ENCODE measurements around the gene MX1. TPM values are rescaled to one million over a fixed set of nuclear protein-coding genes. Genes with fewer than 3 reads are reported as not detected.

The MX1 gene
- total RNA-seq, 2 experiments from 2014 or later: 162 to 169 TPM

DNA sequence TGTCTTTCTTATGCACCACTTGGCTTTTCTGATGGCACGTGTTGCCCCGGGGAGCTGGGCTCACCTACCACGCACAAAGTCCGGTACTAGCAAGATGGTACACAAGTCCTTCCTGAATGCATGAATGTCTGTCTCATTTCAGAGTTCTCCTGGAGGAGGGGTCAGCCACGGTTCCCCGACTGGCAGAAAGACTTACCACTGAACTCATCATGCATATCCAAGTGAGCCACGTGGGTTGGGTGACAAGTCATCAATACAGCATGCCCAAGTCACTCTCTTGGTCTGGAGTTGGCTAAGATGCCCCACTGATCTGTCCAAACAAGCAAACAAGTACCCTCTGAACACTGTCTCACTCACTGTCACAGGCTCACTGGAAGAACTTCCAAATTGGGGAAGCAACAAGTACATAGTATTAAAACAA is 28.6 kb upstream of the MX1 start:
- POLR2A ChIA-PET: no interaction called here
- ATAC-seq (no peak), DNase-seq (no peak)
- no peaks in the 10 kb centered on the region for H3K27me3 Mint-ChIP-seq
- CTCF ChIA-PET: no interaction called here
- no peak overlapping the region for H3K27ac Mint-ChIP-seq
- intact Hi-C loops (cut with DNase I, micrococcal nuclease): no loop called here
- H3K4me1 Mint-ChIP-seq: no peaks in the 10 kb centered on the region
- H3K36me3 Mint-ChIP-seq (ENCODE audit: low read depth): peaks cover 31% of the 10 kb centered on the region
- no peaks in the 10 kb centered on the region for H3K9me3 Mint-ChIP-seq (ENCODE audit: low read depth)
- no peak overlapping the region for H3K4me3 Mint-ChIP-seq

DNA sequence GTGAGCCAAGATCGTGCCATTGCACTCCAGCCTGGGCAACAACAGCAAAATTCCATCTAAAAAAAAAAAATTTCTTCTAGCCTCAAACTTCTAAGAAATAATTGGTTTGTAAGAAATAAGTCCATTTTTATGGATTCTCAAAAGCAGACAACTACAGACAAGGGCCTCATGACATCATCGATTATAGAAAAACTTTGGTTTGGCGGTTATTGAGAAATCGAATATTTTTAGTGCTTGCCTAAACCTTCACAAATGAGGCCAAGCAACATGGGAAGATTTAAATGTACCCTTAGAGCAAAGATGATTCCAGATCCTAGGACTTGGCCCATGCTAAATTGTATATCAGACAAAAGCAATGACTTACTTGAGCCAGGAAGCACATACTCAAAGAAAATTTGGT is 27.8 kb upstream of the MX1 start:
- Mint-ChIP-seq H3K4me1 (no peaks in the 10 kb centered on the region), H3K9me3 (ENCODE audit: low read depth) (no peaks in the 10 kb centered on the region), H3K27ac (no peak overlapping the region), H3K4me3 (no peak overlapping the region), H3K36me3 (ENCODE audit: low read depth) (peaks cover 37% of the 10 kb centered on the region), H3K27me3 (no peaks in the 10 kb centered on the region)
- POLR2A ChIA-PET: no interaction called here
- intact Hi-C loops (cut with DNase I, micrococcal nuclease): no loop called here
- no peak for ATAC-seq
- CTCF ChIA-PET: no interaction called here
- no peak for DNase-seq

DNA sequence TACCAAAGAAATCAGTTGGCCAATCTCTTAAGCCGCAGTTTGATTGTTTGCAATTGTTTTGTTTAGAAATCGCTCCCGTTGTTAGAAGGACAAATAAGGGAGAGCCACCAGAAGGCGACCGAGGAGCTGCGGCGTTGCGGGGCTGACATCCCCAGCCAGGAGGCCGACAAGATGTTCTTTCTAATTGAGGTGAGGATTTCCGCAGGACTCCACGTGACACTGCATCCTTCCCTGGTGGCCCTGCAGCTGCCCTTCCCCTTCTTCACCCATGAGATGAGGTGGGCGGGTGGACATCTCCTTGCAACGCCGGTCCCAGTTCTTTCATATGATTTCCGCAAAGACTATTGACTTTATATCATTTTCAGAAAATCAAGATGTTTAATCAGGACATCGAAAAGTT is 27.2 kb upstream of the MX1 start:
- CTCF ChIA-PET: no interaction called here
- H3K4me1 Mint-ChIP-seq: no peaks in the 10 kb centered on the region
- intact Hi-C loops (cut with DNase I, micrococcal nuclease): no loop called here
- H3K27ac Mint-ChIP-seq: no peak overlapping the region
- ATAC-seq (no peak), DNase-seq (no peak)
- H3K4me3 Mint-ChIP-seq: no peak overlapping the region
- peaks cover 37% of the 10 kb centered on the region for H3K36me3 Mint-ChIP-seq (ENCODE audit: low read depth)
- POLR2A ChIA-PET: no interaction called here
- H3K9me3 Mint-ChIP-seq (ENCODE audit: low read depth): no peaks in the 10 kb centered on the region
- H3K27me3 Mint-ChIP-seq: no peaks in the 10 kb centered on the region

DNA sequence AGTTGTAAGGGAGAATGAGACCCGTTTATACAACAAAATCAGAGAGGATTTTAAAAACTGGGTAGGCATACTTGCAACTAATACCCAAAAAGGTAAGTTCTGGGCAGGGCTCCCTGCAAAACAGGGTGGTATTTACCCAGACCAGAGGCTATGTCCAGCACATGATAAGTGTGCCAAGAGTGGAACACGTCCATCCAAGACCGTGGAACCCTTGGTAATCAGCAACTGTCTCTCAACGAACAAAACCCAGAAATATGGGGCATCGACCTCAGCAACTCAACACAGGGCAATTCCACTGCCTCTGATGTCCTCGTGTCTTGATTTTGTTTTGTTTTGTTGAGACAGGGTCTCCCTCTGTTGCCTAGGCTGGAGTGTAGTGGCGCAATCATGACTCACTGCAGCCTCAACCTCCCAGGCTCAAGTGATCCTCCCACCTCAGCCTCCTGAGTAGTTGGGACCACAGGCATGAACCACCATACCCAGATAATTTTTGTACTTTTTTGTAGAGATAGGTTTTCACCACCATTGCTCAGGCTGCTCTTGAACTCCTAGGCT is 26.7 kb upstream of the MX1 start:
- DNase-seq (no peak), ATAC-seq (no peak)
- Mint-ChIP-seq H3K36me3 (ENCODE audit: low read depth) (peaks cover 38% of the 10 kb centered on the region), H3K9me3 (ENCODE audit: low read depth) (no peaks in the 10 kb centered on the region), H3K27ac (no peak overlapping the region), H3K4me3 (no peak overlapping the region), H3K4me1 (no peaks in the 10 kb centered on the region), H3K27me3 (no peaks in the 10 kb centered on the region)
- intact Hi-C loops (cut with DNase I, micrococcal nuclease): no loop called here
- ChIA-PET CTCF (no interaction called here), POLR2A (no interaction called here)

DNA sequence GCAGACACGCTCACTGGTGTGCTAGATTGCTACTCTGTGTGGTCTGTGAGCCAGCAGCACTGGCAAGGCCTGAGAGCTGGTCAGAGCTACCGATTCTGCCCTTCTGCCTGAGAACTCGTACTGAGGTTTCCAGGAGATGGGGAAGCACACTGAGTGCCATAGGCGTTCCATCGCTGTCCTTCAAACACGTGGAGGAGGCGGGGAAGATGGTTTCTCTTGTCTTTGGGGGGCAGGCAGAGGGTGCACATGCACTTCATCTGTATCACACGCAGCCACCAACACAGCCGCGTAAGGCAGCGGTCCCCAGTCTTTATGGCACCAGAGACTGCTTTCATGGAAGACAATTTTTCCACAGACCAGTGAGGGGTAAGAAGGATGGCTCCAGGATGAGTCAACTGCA is 23.8 kb upstream of the MX1 start:
- DNase-seq (no peak), ATAC-seq (no peak)
- ChIA-PET CTCF (interaction anchor here (0.7 to 1.6 kb wide), 2 partner anchors 117 to 119 kb away, joined by 3 read pairs; no protein-coding TSS in a partner anchor), POLR2A (no interaction called here)
- Mint-ChIP-seq H3K27me3 (no peaks in the 10 kb centered on the region), H3K4me3 (no peak overlapping the region), H3K4me1 (no peaks in the 10 kb centered on the region), H3K36me3 (ENCODE audit: low read depth) (peaks cover 38% of the 10 kb centered on the region), H3K27ac (no peak overlapping the region), H3K9me3 (ENCODE audit: low read depth) (no peaks in the 10 kb centered on the region)
- intact Hi-C loops (cut with DNase I, micrococcal nuclease): no loop called here

DNA sequence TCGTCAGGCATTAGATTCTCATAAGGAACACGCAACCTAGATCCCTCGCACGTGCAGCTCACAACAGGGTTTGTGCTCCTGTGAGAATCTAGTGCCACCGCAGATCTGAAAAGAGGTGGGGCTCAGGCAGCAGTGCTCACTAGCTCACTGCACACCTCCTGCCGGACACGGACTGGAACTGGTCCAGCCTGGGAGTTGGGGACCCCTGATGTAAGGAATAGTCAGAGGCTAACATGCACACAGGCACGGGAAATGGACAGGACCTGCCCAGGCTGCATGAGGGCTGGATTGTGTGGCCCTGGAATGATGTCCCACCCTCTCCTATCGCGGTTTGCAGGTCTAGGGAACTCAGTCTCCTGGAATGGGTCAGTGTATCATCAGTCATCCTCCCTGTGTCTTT is 23.2 kb upstream of the MX1 start:
- Mint-ChIP-seq H3K4me3 (no peak overlapping the region), H3K4me1 (no peaks in the 10 kb centered on the region), H3K36me3 (ENCODE audit: low read depth) (peaks cover 41% of the 10 kb centered on the region), H3K27ac (no peak overlapping the region), H3K27me3 (no peaks in the 10 kb centered on the region), H3K9me3 (ENCODE audit: low read depth) (no peaks in the 10 kb centered on the region)
- ChIA-PET POLR2A (no interaction called here), CTCF (interaction anchor here (1.6 kb wide), 1 partner anchor 118 kb away, joined by 3 read pairs; no protein-coding TSS in a partner anchor)
- no peak for DNase-seq
- ATAC-seq: no peak
- intact Hi-C loops (cut with DNase I, micrococcal nuclease): no loop called here

DNA sequence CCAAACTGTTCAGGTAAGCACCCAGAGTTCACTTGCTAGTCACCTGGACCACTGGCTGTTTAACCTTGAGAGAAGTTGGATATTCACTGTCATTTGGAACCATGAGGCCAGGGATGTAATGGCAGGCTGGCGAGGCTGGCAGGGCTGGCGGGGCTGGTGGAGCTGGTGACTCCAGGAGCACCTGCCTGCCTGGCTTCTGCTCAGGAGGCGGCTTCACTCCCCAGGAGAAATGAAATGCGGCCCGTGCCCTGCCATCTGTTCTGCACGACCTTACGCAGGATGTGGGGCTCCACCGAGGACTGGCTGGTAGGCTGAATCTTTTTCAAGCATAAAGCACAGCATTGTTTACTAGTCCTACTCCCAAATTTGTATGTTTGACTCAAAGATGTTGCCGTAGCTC is 22.7 kb upstream of the MX1 start:
- ChIA-PET POLR2A (no interaction called here), CTCF (interaction anchor here (1.6 kb wide), 1 partner anchor 119 kb away, joined by 3 read pairs; no protein-coding TSS in a partner anchor)
- Mint-ChIP-seq H3K36me3 (ENCODE audit: low read depth) (peaks cover 46% of the 10 kb centered on the region), H3K27ac (no peak overlapping the region), H3K4me1 (no peaks in the 10 kb centered on the region), H3K9me3 (ENCODE audit: low read depth) (no peaks in the 10 kb centered on the region), H3K27me3 (no peaks in the 10 kb centered on the region), H3K4me3 (no peak overlapping the region)
- no peak for DNase-seq
- ATAC-seq: no peak
- intact Hi-C loops (cut with DNase I, micrococcal nuclease): no loop called here

DNA sequence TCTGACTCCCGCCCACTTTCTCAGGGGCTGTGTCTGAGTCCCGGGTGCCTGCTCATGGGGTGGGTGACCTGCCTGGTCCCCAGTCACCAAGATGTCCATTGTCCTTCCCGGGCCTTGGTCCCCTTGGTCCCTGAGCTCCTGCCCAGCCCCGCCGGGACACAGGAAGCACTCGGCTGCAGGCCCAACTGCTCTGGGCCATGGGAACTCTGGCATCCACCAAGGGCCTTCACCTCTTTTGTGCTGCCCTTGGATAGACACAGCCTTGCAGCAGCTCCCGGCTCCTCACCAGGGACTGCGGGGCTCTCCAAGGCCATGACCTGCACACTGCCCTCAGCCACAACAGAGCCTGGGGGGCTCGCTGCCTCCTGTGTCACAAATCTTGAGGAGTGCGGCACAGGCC is 22.1 kb upstream of the MX1 start:
- POLR2A ChIA-PET: no interaction called here
- no peaks in the 10 kb centered on the region for H3K27me3 Mint-ChIP-seq
- H3K27ac Mint-ChIP-seq: no peak overlapping the region
- intact Hi-C loops (cut with DNase I, micrococcal nuclease): no loop called here
- DNase-seq: no peak
- no peaks in the 10 kb centered on the region for H3K4me1 Mint-ChIP-seq
- ATAC-seq: no peak
- H3K36me3 Mint-ChIP-seq (ENCODE audit: low read depth): peaks cover 52% of the 10 kb centered on the region
- CTCF ChIA-PET: interaction anchor here (1.6 kb wide), 1 partner anchor 119 kb away, joined by 3 read pairs; no protein-coding TSS in a partner anchor
- H3K9me3 Mint-ChIP-seq (ENCODE audit: low read depth): no peaks in the 10 kb centered on the region
- H3K4me3 Mint-ChIP-seq: no peak overlapping the region

DNA sequence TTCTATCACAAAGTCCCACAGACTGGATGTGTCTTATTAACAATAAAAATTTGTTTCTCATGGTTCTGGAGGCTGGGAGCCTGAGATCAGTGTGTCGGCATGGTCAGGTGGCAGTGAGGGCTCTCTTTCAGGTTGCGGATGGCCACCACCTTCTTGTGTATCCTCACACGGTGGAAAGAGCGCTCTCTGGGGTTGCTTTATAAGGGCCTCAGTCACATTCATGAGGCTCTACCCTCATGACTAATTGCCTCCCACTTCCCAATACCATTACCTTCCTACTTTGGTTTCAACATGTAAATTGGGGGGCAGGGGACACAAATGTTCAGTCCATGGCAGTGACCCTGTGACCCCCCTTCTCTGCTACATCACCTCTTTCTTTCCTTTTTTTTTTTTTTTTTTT is 20.7 kb upstream of the MX1 start:
- ChIA-PET POLR2A (no interaction called here), CTCF (no interaction called here)
- Mint-ChIP-seq H3K27me3 (no peaks in the 10 kb centered on the region), H3K4me3 (no peak overlapping the region), H3K4me1 (no peaks in the 10 kb centered on the region), H3K27ac (no peak overlapping the region), H3K9me3 (ENCODE audit: low read depth) (no peaks in the 10 kb centered on the region), H3K36me3 (ENCODE audit: low read depth) (peaks cover 56% of the 10 kb centered on the region)
- intact Hi-C loops (cut with DNase I, micrococcal nuclease): no loop called here
- no peak for ATAC-seq
- DNase-seq: no peak

DNA sequence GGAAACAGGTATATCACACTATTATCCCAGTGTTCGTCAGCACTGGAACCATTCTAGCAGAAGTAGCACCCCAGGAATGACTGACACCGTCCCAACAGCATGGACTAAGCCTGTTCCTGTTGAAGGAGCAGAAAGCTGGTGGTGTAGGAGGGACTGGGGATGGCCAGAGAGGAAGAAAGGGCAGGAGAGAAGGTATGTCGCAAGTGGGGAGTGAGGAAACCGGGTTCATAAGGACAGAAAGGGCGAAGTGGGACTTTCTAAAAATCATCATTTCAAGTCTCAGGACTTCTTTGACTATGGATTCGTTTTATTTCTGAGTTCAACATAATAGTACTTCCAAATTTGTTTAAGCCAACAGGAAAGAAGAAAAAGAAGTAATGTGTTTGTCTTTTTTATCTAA is 19.7 kb upstream of the MX1 start:
- no peak overlapping the region for H3K27ac Mint-ChIP-seq
- H3K36me3 Mint-ChIP-seq (ENCODE audit: low read depth): peaks cover 48% of the 10 kb centered on the region
- ChIA-PET CTCF (no interaction called here), POLR2A (no interaction called here)
- no peak overlapping the region for H3K4me3 Mint-ChIP-seq
- ATAC-seq: no peak
- no peaks in the 10 kb centered on the region for H3K4me1 Mint-ChIP-seq
- no peaks in the 10 kb centered on the region for H3K27me3 Mint-ChIP-seq
- intact Hi-C loops (cut with DNase I, micrococcal nuclease): no loop called here
- no peak for DNase-seq
- H3K9me3 Mint-ChIP-seq (ENCODE audit: low read depth): peaks cover 3% of the 10 kb centered on the region

DNA sequence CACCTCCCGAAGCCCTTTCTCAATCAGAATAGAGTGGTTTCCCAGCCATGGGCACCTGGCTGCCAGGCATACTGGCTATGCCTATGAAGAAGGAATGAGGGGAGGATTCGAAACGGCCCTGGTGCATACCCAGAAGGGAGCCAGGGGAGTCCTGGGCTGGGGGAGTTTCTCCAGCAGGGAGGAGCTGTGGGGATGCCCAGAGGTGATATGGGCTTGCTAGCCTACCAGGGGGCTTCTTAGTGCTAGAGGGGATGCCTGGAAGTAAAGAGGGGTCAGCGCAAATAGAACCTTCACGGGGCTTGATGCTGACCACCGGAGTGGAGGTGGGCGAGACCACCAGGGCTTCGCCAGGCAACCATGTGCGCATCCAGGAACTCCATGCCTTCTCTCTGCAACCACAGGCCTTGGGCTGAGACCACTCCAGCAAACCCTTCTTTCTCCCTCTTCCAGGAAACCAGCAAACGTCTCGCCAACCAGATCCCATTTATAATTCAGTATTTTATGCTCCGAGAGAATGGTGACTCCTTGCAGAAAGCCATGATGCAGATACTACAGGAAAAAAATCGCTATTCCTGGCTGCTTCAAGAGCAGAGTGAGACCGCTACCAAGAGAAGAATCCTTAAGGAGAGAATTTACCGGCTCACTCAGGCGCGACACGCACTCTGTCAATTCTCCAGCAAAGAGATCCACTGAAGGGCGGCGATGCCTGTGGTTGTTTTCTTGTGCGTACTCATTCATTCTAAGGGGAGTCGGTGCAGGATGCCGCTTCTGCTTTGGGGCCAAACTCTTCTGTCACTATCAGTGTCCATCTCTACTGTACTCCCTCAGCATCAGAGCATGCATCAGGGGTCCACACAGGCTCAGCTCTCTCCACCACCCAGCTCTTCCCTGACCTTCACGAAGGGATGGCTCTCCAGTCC is 18.2 kb upstream of the MX1 start:
- CTCF ChIA-PET: interaction anchor here (0.8 kb wide), 1 partner anchor 312 kb away, joined by 4 read pairs; no protein-coding TSS in a partner anchor
- POLR2A ChIA-PET: interaction anchor here (0.6 kb wide), 1 partner anchor 180 kb away, joined by 3 read pairs; no protein-coding TSS in a partner anchor
- DNase-seq: no peak
- no peaks in the 10 kb centered on the region for H3K27me3 Mint-ChIP-seq
- peaks cover 2% of the 10 kb centered on the region for H3K4me1 Mint-ChIP-seq
- ATAC-seq: no peak
- intact Hi-C loops (cut with DNase I, micrococcal nuclease): loop anchor here in 1 of 2 experiments (1.0 kb wide), 1 partner anchor 12 kb away; no protein-coding TSS in a partner anchor
- peaks cover 41% of the 10 kb centered on the region for H3K36me3 Mint-ChIP-seq (ENCODE audit: low read depth)
- no peak overlapping the region for H3K4me3 Mint-ChIP-seq
- no peak overlapping the region for H3K27ac Mint-ChIP-seq
- H3K9me3 Mint-ChIP-seq (ENCODE audit: low read depth): peaks cover 7% of the 10 kb centered on the region

DNA sequence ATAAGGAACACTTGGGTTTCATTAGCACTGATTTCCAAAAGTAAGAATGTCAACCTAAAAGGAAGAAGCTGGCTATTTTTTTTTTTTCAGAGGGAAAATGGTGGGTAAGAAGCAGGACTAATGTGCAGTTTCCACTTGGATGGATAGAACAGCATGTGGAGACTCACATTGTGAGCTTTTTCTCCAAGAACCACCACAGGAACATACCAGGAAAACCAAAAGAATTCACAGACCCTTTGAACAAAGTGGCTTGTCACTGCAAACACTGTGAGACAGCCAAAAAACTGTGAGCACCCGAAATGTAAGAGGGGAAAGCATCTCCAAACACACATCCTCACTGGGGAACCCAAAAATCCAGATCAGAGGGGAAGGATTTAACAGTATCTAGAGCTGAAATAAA is 15.7 kb upstream of the MX1 start:
- no peak for ATAC-seq
- CTCF ChIA-PET: interaction anchor here (1.3 kb wide), 1 partner anchor 8 kb away, joined by 3 read pairs; no protein-coding TSS in a partner anchor
- intact Hi-C loops (cut with DNase I, micrococcal nuclease): no loop called here
- Mint-ChIP-seq H3K4me3 (no peak overlapping the region), H3K9me3 (ENCODE audit: low read depth) (peaks cover 24% of the 10 kb centered on the region), H3K27me3 (no peaks in the 10 kb centered on the region), H3K36me3 (ENCODE audit: low read depth) (peaks cover 34% of the 10 kb centered on the region), H3K27ac (no peak overlapping the region), H3K4me1 (peaks cover 2% of the 10 kb centered on the region)
- DNase-seq: no peak
- POLR2A ChIA-PET: no interaction called here
